DND-41 (cell line): ENCODE results near the gene MED4.
A peak's percentile ranks its signal among the peaks of the same experiment; 100 is the strongest.

Experiments
- ATAC-seq: fragments of 200-7000 bp; cut with Tn5 transposase; 3 replicates; pipeline ENCODE4 v1.9.1; 2021; ENCODE audit warnings: low read depth; ENCODE audit not compliant: insufficient read depth
- DNase-seq: peaks from one replicate; pipeline ENCODE4 v3.0.0-alpha.2; 2020
- H2AFZ ChIP-seq: 2 replicates; pipeline ENCODE4 v1.6.0; 2012; ENCODE audit warnings: low read depth, low read length
- H3K27ac ChIP-seq: 2 replicates; pipeline ENCODE4 v1.5.1; 2012; ENCODE audit warnings: low read length, inconsistent platforms
- H3K27me3 ChIP-seq: fragments of 200-600 bp; sonication (generic); 2 replicates; pipeline ENCODE4 v1.6.0; 2012; ENCODE audit warnings: low read length, mild to moderate bottlenecking, inconsistent platforms; ENCODE audit not compliant: insufficient read depth, poor library complexity
- H3K36me3 ChIP-seq: 2 replicates; pipeline ENCODE4 v1.5.1; 2012; ENCODE audit warnings: low read length, inconsistent platforms; ENCODE audit not compliant: insufficient read depth
- H3K4me1 ChIP-seq: 2 replicates; pipeline ENCODE4 v1.5.1; 2012; ENCODE audit warnings: mild to moderate bottlenecking, low read length; ENCODE audit not compliant: insufficient read depth
- H3K4me2 ChIP-seq: 2 replicates; pipeline ENCODE4 v1.6.0; 2012; ENCODE audit warnings: mild to moderate bottlenecking, moderate library complexity, low read length, inconsistent platforms; ENCODE audit not compliant: insufficient read depth
- H3K4me3 ChIP-seq, 2 experiments: fragments of 200-600 bp in 1 of 2; shearing (Covaris generic) in 1 of 2; 2 replicates each; pipeline ENCODE4 v1.5.1; 2012 to 2016; ENCODE audit warnings: inconsistent platforms in 2 of 2, low read length in 2 of 2, mild to moderate bottlenecking in 2 of 2, low read depth in 1 of 2, moderate library complexity in 1 of 2
- H3K79me2 ChIP-seq: 2 replicates; pipeline ENCODE4 v1.6.0; 2012; ENCODE audit warnings: low read length, inconsistent platforms; ENCODE audit not compliant: insufficient read depth
- H3K9ac ChIP-seq: 2 replicates; pipeline ENCODE4 v1.6.0; 2012; ENCODE audit warnings: low read depth, mild to moderate bottlenecking, inconsistent platforms, low read length, moderate library complexity
- H3K9me3 ChIP-seq: 2 replicates; pipeline ENCODE4 v1.5.1; 2012; ENCODE audit warnings: low read length, moderate library complexity, mild to moderate bottlenecking, inconsistent platforms; ENCODE audit not compliant: insufficient read depth, severe bottlenecking
- H4K20me1 ChIP-seq: 2 replicates; pipeline ENCODE4 v1.6.0; 2012; ENCODE audit warnings: low read length; ENCODE audit not compliant: insufficient read depth
- CTCF ChIP-seq: IDR thresholded peaks from 2 replicates; pipeline ENCODE4 v1.5.1; 2012; ENCODE audit warnings: borderline replicate concordance, low read length, moderate library complexity, mild to moderate bottlenecking; ENCODE audit not compliant: poor library complexity, severe bottlenecking; ENCODE audit errors: extremely low read depth
- EZH2 ChIP-seq: IDR thresholded peaks from 3 replicates; pipeline ENCODE4 v1.6.1; 2012; ENCODE audit warnings: borderline replicate concordance, low read depth, mild to moderate bottlenecking, moderate library complexity, low read length, inconsistent platforms; ENCODE audit not compliant: severe bottlenecking

MED4 gene

GRCh38 chr13:48078251-48078656 lies 16.6 kb downstream of the MED4 start:
- H3K27ac ChIP-seq, result no peak overlapping the region
- H2AFZ ChIP-seq, result no peak overlapping the region
- no peaks in the 10 kb centered on the region for H3K27me3 ChIP-seq
- no peaks in the 10 kb centered on the region for H4K20me1 ChIP-seq
- H3K4me3 ChIP-seq, result no peak overlapping the region
- H3K9ac ChIP-seq, result no peak overlapping the region
- TF ChIP-seq EZH2 (no peak), CTCF (peak; percentile 43)
- H3K4me2 ChIP-seq, result no peak overlapping the region
- H3K79me2 ChIP-seq, result peaks cover 5% of the 10 kb centered on the region; the same call in 1 of the 2 replicates
- DNase-seq (peak; percentile 24), ATAC-seq (peak; percentile 65; the same call in 2 of the 3 replicates)
- peaks cover 96% of the 10 kb centered on the region for H3K36me3 ChIP-seq
- peaks cover 18% of the 10 kb centered on the region for H3K9me3 ChIP-seq
- H3K4me1 ChIP-seq, result no peaks in the 10 kb centered on the region

- Histone ChIP-seq H3K27ac (no peak overlapping the region), H2AFZ (no peak overlapping the region), H3K36me3 (peaks cover 99% of the 10 kb centered on the region), H3K4me2 (no peak overlapping the region), H4K20me1 (no peaks in the 10 kb centered on the region), H3K9me3 (peaks cover 59% of the 10 kb centered on the region), H3K4me3 (no peak overlapping the region), H3K79me2 (no peaks in the 10 kb centered on the region), H3K4me1 (no peaks in the 10 kb centered on the region; the same call in 1 of the 2 replicates), H3K27me3 (no peaks in the 10 kb centered on the region), H3K9ac (no peak overlapping the region)
- ATAC-seq (no peak), DNase-seq (no peak)
- TF ChIP-seq EZH2, result no peak
- no peak for TF ChIP-seq CTCF
Measured at GRCh38 chr13:48074006-48074405, 20.9 kb downstream of the MED4 start.

- H3K4me1 ChIP-seq, result peaks cover 3% of the 10 kb centered on the region
- no peak overlapping the region for H3K27ac ChIP-seq
- H3K4me2 ChIP-seq, result no peak overlapping the region
- peaks cover 66% of the 10 kb centered on the region for H3K9me3 ChIP-seq
- no peaks in the 10 kb centered on the region for H3K79me2 ChIP-seq
- H3K9ac ChIP-seq, result no peak overlapping the region
- ATAC-seq, result no peak
- TF ChIP-seq EZH2 (no peak), CTCF (no peak)
- H3K36me3 ChIP-seq, result peaks cover 97% of the 10 kb centered on the region
- H3K27me3 ChIP-seq, result no peaks in the 10 kb centered on the region
- DNase-seq, result no peak
- no peak overlapping the region for H3K4me3 ChIP-seq
- H2AFZ ChIP-seq, result no peak overlapping the region
- H4K20me1 ChIP-seq, result no peaks in the 10 kb centered on the region
Measured at GRCh38 chr13:48072787-48073186, 22.1 kb downstream of the MED4 start.

GRCh38 chr13:48072304-48072703 lies 22.6 kb downstream of the MED4 start:
- Histone ChIP-seq H3K9me3 (peaks cover 66% of the 10 kb centered on the region), H4K20me1 (no peaks in the 10 kb centered on the region), H2AFZ (no peak overlapping the region), H3K4me2 (no peak overlapping the region), H3K4me3 (no peak overlapping the region), H3K79me2 (no peaks in the 10 kb centered on the region), H3K27ac (no peak overlapping the region), H3K36me3 (peaks cover 96% of the 10 kb centered on the region), H3K4me1 (peaks cover 8% of the 10 kb centered on the region), H3K27me3 (no peaks in the 10 kb centered on the region), H3K9ac (no peak overlapping the region)
- ATAC-seq (peak; percentile 40; the same call in 1 of the 3 replicates), DNase-seq (peak; percentile 29)
- TF ChIP-seq CTCF, result no peak
- TF ChIP-seq EZH2, result no peak
